Tibial artery (tissue), 4 donors: ENCODE measurements around the gene CYRIA.

ENCODE experiments used
- DNase-seq, 2 donors: peaks; one replicate each; pipeline ENCODE4 v3.0.0-alpha.2; 2019
- H3K27ac ChIP-seq, 2 donors: fragments of 200-600 bp; sonication (generic) in 1 of 2; 1 replicate in 1 of 2; 2 replicates in 1 of 2; pipeline ENCODE4 v1.5.1; 2018 to 2019; ENCODE audit warnings: mild to moderate bottlenecking in 1 of 2
- H3K27me3 ChIP-seq, 2 donors: fragments of 200-600 bp; sonication (generic) in 1 of 2; one replicate each; pipeline versions ENCODE4 v1.5.1 to v1.6.0; 2016 to 2019
- H3K36me3 ChIP-seq, 3 donors: fragments of 200-600 bp; sonication (generic) in 2 of 3; one replicate each; pipeline ENCODE4 v1.5.1; 2016 to 2019; ENCODE audit warnings: mild to moderate bottlenecking in 2 of 3
- H3K4me1 ChIP-seq, 4 donors: fragments of 200-600 bp; sonication (generic) in 2 of 4; 1 replicate in 3 of 4; 2 replicates in 1 of 4; pipeline ENCODE4 v1.5.1; 2016 to 2019
- H3K4me3 ChIP-seq, 2 donors: fragments of 200-600 bp; sonication (generic) in 1 of 2; 1 replicate in 1 of 2; 2 replicates in 1 of 2; pipeline ENCODE4 v1.5.1; 2018 to 2019; ENCODE audit warnings: mild to moderate bottlenecking in 2 of 2
- H3K9me3 ChIP-seq, 3 donors: fragments of 200-600 bp; sonication (generic) in 1 of 3; one replicate each; pipeline ENCODE4 v1.5.1; 2016 to 2019
- CTCF ChIP-seq, 2 experiments: fragments of 200-600 bp in 1 of 2; fragments of 450-650 bp in 1 of 2; IDR thresholded peaks; one replicate each; pipeline ENCODE4 v1.5.1; 2017 to 2019; ENCODE audit warnings: antibody characterized with exemption in 2 of 2, mild to moderate bottlenecking in 1 of 2, moderate library complexity in 1 of 2
- intact Hi-C: fragments of 100-400 bp; cut with DNase I; formaldehyde crosslinking; loops from one replicate; pipeline ENCODE4 v1.15.0; 2023; ENCODE audit warnings: low total_unique reads

Gene CYRIA

GRCh38 chr2:16680304-16680703 lies 14.7 kb upstream of the CYRIA start:
- intact Hi-C loops: no loop called here
- DNase-seq: no peak
- Histone ChIP-seq H3K9me3 (peaks cover 3 to 6% (median 4%) of the 10 kb centered on the region in 3 donors), H3K27ac (no peak overlapping the region), H3K4me1 (no peaks in the 10 kb centered on the region), H3K4me3 (no peak overlapping the region), H3K36me3 (no peaks in the 10 kb centered on the region), H3K27me3 (no peaks in the 10 kb centered on the region)
- no peak for TF ChIP-seq CTCF (IDR thresholded peaks at IDR 0.05)

GRCh38 chr2:16678964-16679363 lies 13.3 kb upstream of the CYRIA start:
- H3K9me3 ChIP-seq: peaks cover 3 to 6% (median 4%) of the 10 kb centered on the region in 3 donors
- no peaks in the 10 kb centered on the region for H3K27me3 ChIP-seq
- H3K4me1 ChIP-seq: no peaks in the 10 kb centered on the region
- no peak for TF ChIP-seq CTCF (IDR thresholded peaks at IDR 0.05)
- no peak overlapping the region for H3K4me3 ChIP-seq
- intact Hi-C loops: no loop called here
- no peak overlapping the region for H3K27ac ChIP-seq
- DNase-seq: no peak
- no peaks in the 10 kb centered on the region for H3K36me3 ChIP-seq

DNA sequence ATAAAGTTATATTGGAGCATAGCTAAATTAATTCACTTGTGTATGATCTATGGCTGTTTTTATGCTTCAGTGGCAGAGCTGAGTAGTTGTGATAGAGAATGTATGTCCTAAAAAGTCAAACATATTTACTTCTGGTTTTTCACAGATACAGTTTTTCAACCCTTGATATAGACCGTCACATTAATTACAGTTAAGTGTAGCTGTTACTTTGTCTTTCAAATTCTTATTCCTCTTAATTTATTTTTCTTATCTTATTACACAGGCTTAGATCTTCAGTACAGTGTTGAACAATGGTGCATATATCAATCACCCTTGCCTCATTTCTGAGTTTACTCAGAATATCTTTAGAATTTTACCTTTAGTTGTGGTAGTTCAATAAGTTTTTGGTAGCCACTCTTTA lies 12.2 kb upstream of the CYRIA start:
- Histone ChIP-seq H3K4me1 (no peaks in the 10 kb centered on the region), H3K27ac (no peak overlapping the region), H3K4me3 (no peak overlapping the region), H3K36me3 (no peaks in the 10 kb centered on the region), H3K9me3 (peaks cover 3 to 6% (median 4%) of the 10 kb centered on the region in 3 donors), H3K27me3 (no peaks in the 10 kb centered on the region)
- TF ChIP-seq CTCF (IDR thresholded peaks at IDR 0.05): no peak
- no peak for DNase-seq
- intact Hi-C loops: no loop called here

DNA sequence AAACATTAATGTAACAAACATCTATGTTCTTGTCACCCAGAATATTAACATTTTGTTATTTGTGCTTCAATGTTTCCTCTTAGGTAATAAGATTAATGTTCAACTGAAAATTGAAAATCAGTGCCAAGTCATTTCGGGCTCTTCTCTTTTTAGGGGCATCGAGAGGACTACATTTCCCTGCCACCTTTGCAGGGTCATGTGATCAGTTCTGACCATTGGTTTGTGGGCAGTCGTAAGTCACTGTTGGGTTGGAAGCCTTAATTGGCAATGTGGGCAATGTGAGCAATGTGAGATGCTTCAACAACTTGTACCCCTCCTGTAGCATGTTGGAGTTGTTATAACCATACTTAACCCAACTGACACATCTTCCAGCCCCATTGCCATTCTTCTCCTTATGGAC lies 10.1 kb upstream of the CYRIA start:
- Histone ChIP-seq H3K4me1 (no peaks in the 10 kb centered on the region), H3K27ac (no peak overlapping the region), H3K4me3 (no peak overlapping the region), H3K27me3 (no peaks in the 10 kb centered on the region), H3K36me3 (no peaks in the 10 kb centered on the region), H3K9me3 (peaks cover 3 to 6% (median 4%) of the 10 kb centered on the region in 3 donors)
- no peak for TF ChIP-seq CTCF (IDR thresholded peaks at IDR 0.05)
- DNase-seq: no peak
- intact Hi-C loops: no loop called here

DNA sequence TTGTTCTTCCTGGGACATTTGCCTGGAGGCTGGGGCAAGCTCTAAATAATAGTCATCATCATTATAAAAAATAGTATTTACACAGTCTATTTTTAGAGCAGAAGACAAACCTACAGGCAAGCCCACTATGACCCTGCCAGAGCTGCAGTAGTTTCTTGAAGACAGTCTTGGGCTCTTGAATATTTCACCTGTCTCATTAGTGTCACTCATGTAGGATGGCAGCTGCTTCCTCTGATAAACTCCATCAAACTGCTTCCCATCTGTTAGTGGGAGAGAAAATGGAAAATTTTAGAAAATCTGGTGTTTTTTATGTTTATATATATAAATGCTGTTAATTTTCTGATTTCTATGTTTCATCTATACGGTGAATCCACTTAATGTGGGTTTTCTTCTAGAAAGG lies 8.5 kb upstream of the CYRIA start:
- Histone ChIP-seq H3K4me3 (no peak overlapping the region), H3K36me3 (no peaks in the 10 kb centered on the region), H3K27me3 (no peaks in the 10 kb centered on the region), H3K27ac (no peak overlapping the region), H3K4me1 (no peaks in the 10 kb centered on the region), H3K9me3 (peaks cover 3 to 6% (median 4%) of the 10 kb centered on the region in 3 donors)
- no peak for TF ChIP-seq CTCF (IDR thresholded peaks at IDR 0.05)
- intact Hi-C loops: no loop called here
- no peak for DNase-seq

DNA sequence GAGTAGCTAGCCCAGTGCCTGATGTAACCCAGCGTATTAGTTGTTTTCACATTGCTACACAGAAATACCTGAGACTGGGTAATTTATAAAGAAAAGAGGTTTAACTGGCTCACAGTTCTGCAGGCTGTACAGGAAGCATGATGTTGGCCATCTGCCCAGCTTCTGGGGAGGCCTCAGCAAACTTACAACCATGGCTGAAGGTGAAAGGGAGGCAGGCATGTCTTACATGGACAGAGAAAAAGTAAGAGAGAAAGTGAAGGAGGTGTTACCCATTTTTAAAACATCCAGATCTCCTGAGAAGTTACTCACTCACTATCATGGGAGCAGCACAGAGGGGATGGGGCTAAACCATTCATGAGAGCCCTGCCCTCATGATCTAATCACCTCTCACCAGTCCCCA lies 6.1 kb upstream of the CYRIA start:
- no peaks in the 10 kb centered on the region for H3K27me3 ChIP-seq
- H3K27ac ChIP-seq: no peak overlapping the region
- intact Hi-C loops: no loop called here
- no peak for TF ChIP-seq CTCF (IDR thresholded peaks at IDR 0.05)
- DNase-seq: no peak
- no peak overlapping the region for H3K4me3 ChIP-seq
- H3K9me3 ChIP-seq: no peaks in the 10 kb centered on the region
- no peaks in the 10 kb centered on the region for H3K4me1 ChIP-seq
- H3K36me3 ChIP-seq: no peaks in the 10 kb centered on the region
